ENCODE measurements around the gene SLTM.

- TF ChIP-seq CTCF (IDR thresholded peaks at IDR 0.05; ENCODE audit: low read depth, low read length): no peak
- no peak for TF ChIP-seq POLR2A (IDR thresholded peaks at IDR 0.05; ENCODE audit: extremely low read depth, insufficient read length)
- TF ChIP-seq MAX (IDR thresholded peaks at IDR 0.05; ENCODE audit: low read depth, low read length): no peak
Observed at GRCh38 chr15:58924327-58924726, 9.2 kb downstream of the SLTM start.
